Left ventricle myocardium inferior (tissue), 1 donor: ENCODE results near the gene ECSCR. TPM values are rescaled to one million over a fixed set of nuclear protein-coding genes. Genes with fewer than 3 reads are reported as not detected.

Experiments
- DNase-seq: peaks from one replicate; pipeline ENCODE4 v3.0.0-alpha.2; 2020
- H3K27ac ChIP-seq: fragments of 200-600 bp; replicated peaks from 2 replicates; pipeline ENCODE4 v1.8.0; 2021
- H3K27me3 ChIP-seq: fragments of 200-600 bp; 2 replicates; pipeline ENCODE4 v1.8.0; 2021; ENCODE audit warnings: low read depth
- H3K36me3 ChIP-seq: fragments of 200-600 bp; 2 replicates; pipeline ENCODE4 v1.8.0; 2021
- H3K4me1 ChIP-seq: fragments of 200-600 bp; 2 replicates; pipeline ENCODE4 v1.8.0; 2021
- H3K4me3 ChIP-seq: fragments of 200-600 bp; 2 replicates; pipeline ENCODE4 v1.8.0; 2021; ENCODE audit warnings: mild to moderate bottlenecking, moderate library complexity
- H3K9me3 ChIP-seq: fragments of 200-600 bp; replicated peaks from 2 replicates; pipeline ENCODE4 v1.8.0; 2021
- CTCF ChIP-seq: fragments of 200-600 bp; IDR thresholded peaks from 2 replicates; pipeline ENCODE4 v1.8.0; 2021; ENCODE audit warnings: antibody characterized with exemption, mild to moderate bottlenecking, borderline replicate concordance
- intact Hi-C: fragments of 100-400 bp; cut with micrococcal nuclease; formaldehyde crosslinking; loops from one replicate; pipeline ENCODE4 v1.11.0; 2022
- total RNA-seq: library from RNA; stranded (reverse); fragmentation: NEBNext Ultra II Directional; extraction: Animal tissue kit (Norgen Biotek cat#: 25700); gene quantifications from one replicate; pipeline ENCODE4 v1.2.1, GENCODE V29; 2021
- donor health status: DM: no; HTN: yes; CAD: no; lungs with severe emphysema.

Gene ECSCR
- total RNA-seq, 1 donor from 2014 or later, result 20.9 TPM

GRCh38 chr5:139415869-139416268 is 46.7 kb downstream of the ECSCR start:
- Histone ChIP-seq H3K36me3 (peaks cover 14% of the 10 kb centered on the region), H3K4me1 (peaks cover 79% of the 10 kb centered on the region), H3K4me3 (no peak overlapping the region), H3K27ac (peak overlapping the region; percentile 91), H3K9me3 (no peaks in the 10 kb centered on the region), H3K27me3 (no peaks in the 10 kb centered on the region)
- intact Hi-C loops, result no loop called here
- DNase-seq, result no peak
- TF ChIP-seq CTCF, result no peak

DNA sequence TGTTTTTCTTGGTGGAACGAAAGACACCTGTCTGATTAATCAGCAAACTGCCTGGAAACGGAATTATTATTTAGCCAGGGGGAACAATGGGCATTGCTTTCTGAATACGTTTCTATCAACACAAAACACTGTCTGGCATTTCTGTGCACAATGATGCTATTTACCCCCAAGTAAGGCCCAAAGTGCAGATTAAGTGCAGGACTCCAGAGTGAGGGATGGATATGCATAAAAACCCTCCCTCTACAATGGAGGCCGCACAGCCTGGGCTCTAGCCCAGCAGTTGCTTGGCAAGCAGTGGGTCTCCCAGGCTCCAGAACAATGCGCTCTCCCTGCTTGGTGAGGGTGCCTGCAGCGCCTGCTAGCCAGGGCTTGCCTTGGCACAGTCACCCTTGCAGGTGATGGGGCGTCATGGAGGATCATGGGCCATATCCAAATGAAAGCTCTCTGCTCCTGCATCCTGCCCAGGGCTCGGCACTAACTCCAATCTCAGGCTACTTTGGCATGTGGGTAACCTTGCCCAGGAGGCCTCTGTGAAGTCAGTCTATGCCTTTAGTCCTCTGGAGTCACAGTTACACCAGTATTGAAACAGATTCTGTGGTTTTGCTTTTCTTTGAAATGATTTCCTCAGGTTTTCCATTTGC is 47.2 kb downstream of the ECSCR start:
- intact Hi-C loops, result no loop called here
- peak; percentile 65 for DNase-seq
- H3K4me3 ChIP-seq, result no peak overlapping the region
- H3K27me3 ChIP-seq, result no peaks in the 10 kb centered on the region
- peak overlapping the region; percentile 91 for H3K27ac ChIP-seq
- TF ChIP-seq CTCF, result no peak
- H3K4me1 ChIP-seq, result peaks cover 82% of the 10 kb centered on the region
- peaks cover 14% of the 10 kb centered on the region for H3K36me3 ChIP-seq
- H3K9me3 ChIP-seq, result no peaks in the 10 kb centered on the region

- Histone ChIP-seq H3K27ac (peak overlapping the region; percentile 91), H3K27me3 (no peaks in the 10 kb centered on the region), H3K4me1 (peaks cover 82% of the 10 kb centered on the region), H3K9me3 (no peaks in the 10 kb centered on the region), H3K4me3 (no peak overlapping the region), H3K36me3 (peaks cover 14% of the 10 kb centered on the region)
- DNase-seq, result no peak
- intact Hi-C loops, result no loop called here
- no peak for TF ChIP-seq CTCF
Observed at GRCh38 chr5:139414581-139415130, 47.9 kb downstream of the ECSCR start.

DNA sequence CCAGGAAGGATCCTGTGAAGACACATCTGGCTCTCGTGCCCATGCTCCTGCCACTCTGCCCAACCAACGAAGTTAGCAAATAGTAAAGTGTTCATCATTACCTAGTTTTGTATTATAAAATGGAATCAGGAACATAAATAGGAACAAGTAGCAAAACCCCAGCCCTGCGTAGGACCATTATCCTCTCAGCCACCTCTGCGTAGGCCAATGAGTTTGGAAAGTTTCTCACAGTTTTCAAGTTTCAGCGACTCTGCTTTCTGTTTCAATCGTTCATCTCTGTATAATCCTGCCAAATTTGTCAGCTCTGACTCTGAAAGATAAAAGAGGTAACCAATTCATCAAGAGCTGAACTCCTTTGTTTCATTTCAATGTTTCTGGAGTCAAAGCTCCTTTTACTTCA is 48.6 kb downstream of the ECSCR start:
- intact Hi-C loops, result no loop called here
- no peaks in the 10 kb centered on the region for H3K27me3 ChIP-seq
- H3K4me1 ChIP-seq, result peaks cover 75% of the 10 kb centered on the region
- TF ChIP-seq CTCF, result no peak
- H3K27ac ChIP-seq, result peak overlapping the region; percentile 91
- H3K36me3 ChIP-seq, result peaks cover 14% of the 10 kb centered on the region
- no peaks in the 10 kb centered on the region for H3K9me3 ChIP-seq
- no peak overlapping the region for H3K4me3 ChIP-seq
- DNase-seq, result no peak

GRCh38 chr5:139413153-139413552 is 49.4 kb downstream of the ECSCR start:
- Histone ChIP-seq H3K4me3 (no peak overlapping the region), H3K27ac (peak overlapping the region; percentile 91), H3K36me3 (peaks cover 14% of the 10 kb centered on the region), H3K4me1 (peaks cover 67% of the 10 kb centered on the region), H3K27me3 (no peaks in the 10 kb centered on the region), H3K9me3 (no peaks in the 10 kb centered on the region)
- no peak for TF ChIP-seq CTCF
- intact Hi-C loops, result no loop called here
- no peak for DNase-seq
